GM19035 (cell line): ENCODE measurements around the gene PRPF40B.
A peak's percentile ranks its signal among the peaks of the same experiment; 100 is the strongest.
"Not testable (repeated sequence)": the region's sequence is repeated elsewhere in the genome, so short reads cannot be mapped to it uniquely, and the experiment has no call there.

Source experiments
- ATAC-seq: cut with Tn5 transposase; IDR thresholded peaks from one replicate; pipeline ENCODE4 v1.9.1; 2021; ENCODE audit not compliant: unreplicated experiment

PRPF40B gene

GRCh38 chr12:49623142-49623904 is at the start of gene PRPF40B:
PRPF40B (plus strand) TSS chr12:49623561; CDS start chr12:49623591, 30 bp downstream.
- peak; percentile 75 for ATAC-seq

- ATAC-seq: no peak
Measured at GRCh38 chr12:49577589-49578315, 45.6 kb upstream of the PRPF40B start.

GRCh38 chr12:49578471-49579112 is 44.8 kb upstream of the PRPF40B start:
- ATAC-seq: no peak

GRCh38 chr12:49580572-49581535 is 42.5 kb upstream of the PRPF40B start:
- no peak for ATAC-seq

- no peak for ATAC-seq
Measured at GRCh38 chr12:49582201-49582600, 41.2 kb upstream of the PRPF40B start.

- ATAC-seq: no peak
Measured at GRCh38 chr12:49582850-49583249, 40.5 kb upstream of the PRPF40B start.

GRCh38 chr12:49583366-49584094 is 39.8 kb upstream of the PRPF40B start:
- ATAC-seq: no peak

- no peak for ATAC-seq
Measured at GRCh38 chr12:49584591-49584990, 38.8 kb upstream of the PRPF40B start.

- ATAC-seq: no peak
Measured at GRCh38 chr12:49585477-49586459, 37.6 kb upstream of the PRPF40B start.

GRCh38 chr12:49587174-49587908 is 36.0 kb upstream of the PRPF40B start:
- no peak for ATAC-seq

GRCh38 chr12:49588281-49588680 is 35.1 kb upstream of the PRPF40B start:
- no peak for ATAC-seq

GRCh38 chr12:49588721-49589516 is 34.4 kb upstream of the PRPF40B start:
- no peak for ATAC-seq

- ATAC-seq: no peak
Measured at GRCh38 chr12:49598527-49598926, 24.8 kb upstream of the PRPF40B start.

- no peak for ATAC-seq
Measured at GRCh38 chr12:49599961-49600360, 23.4 kb upstream of the PRPF40B start.

- no peak for ATAC-seq
Measured at GRCh38 chr12:49603721-49604120, 19.6 kb upstream of the PRPF40B start.

- no peak for ATAC-seq
Measured at GRCh38 chr12:49604856-49605255, 18.5 kb upstream of the PRPF40B start.

GRCh38 chr12:49605539-49605938 is 17.8 kb upstream of the PRPF40B start, which contains the start of gene FAM186B:
FAM186B (minus strand) TSS chr12:49605639; CDS start chr12:49605477, 162 bp downstream.
- not testable (repeated sequence) for ATAC-seq
